GOT3 (cell line): ENCODE measurements around the gene GPC3.

Source experiments
- DNase-seq: peaks from one replicate; lab custom pipeline; 2025; ENCODE audit warnings: mixed read lengths; lab: John Stamatoyannopoulos, UW

The GPC3 gene

GRCh38 chrX:133884430-133885394 lies 100.7 kb downstream of the GPC3 start:
- DNase-seq = no peak

- no peak for DNase-seq
Measured at GRCh38 chrX:133881893-133882292, 103.5 kb downstream of the GPC3 start.

- no peak for DNase-seq
Measured at GRCh38 chrX:133881007-133881406, 104.4 kb downstream of the GPC3 start.

GRCh38 chrX:133880032-133880443 lies 105.4 kb downstream of the GPC3 start:
- DNase-seq = no peak

- no peak for DNase-seq
Measured at GRCh38 chrX:133878710-133879109, 106.7 kb downstream of the GPC3 start.

- DNase-seq = no peak
Measured at GRCh38 chrX:133876646-133877045, 108.7 kb downstream of the GPC3 start.

- DNase-seq = no peak
Measured at GRCh38 chrX:133869270-133869669, 116.1 kb downstream of the GPC3 start.

- no peak for DNase-seq
Measured at GRCh38 chrX:133868682-133869081, 116.7 kb downstream of the GPC3 start.

GRCh38 chrX:133868250-133868649 lies 117.1 kb downstream of the GPC3 start:
- no peak for DNase-seq

GRCh38 chrX:133865761-133866471 lies 119.5 kb downstream of the GPC3 start:
- DNase-seq = no peak

- no peak for DNase-seq
Measured at GRCh38 chrX:133864236-133864635, 121.2 kb downstream of the GPC3 start.

- no peak for DNase-seq
Measured at GRCh38 chrX:133859860-133860259, 125.5 kb downstream of the GPC3 start.

GRCh38 chrX:133859336-133859735 lies 126.1 kb downstream of the GPC3 start:
- no peak for DNase-seq

GRCh38 chrX:133857640-133858269 lies 127.6 kb downstream of the GPC3 start:
- no peak for DNase-seq

GRCh38 chrX:133856819-133857218 lies 128.6 kb downstream of the GPC3 start:
- no peak for DNase-seq

GRCh38 chrX:133854290-133854689 lies 131.1 kb downstream of the GPC3 start:
- DNase-seq = no peak

- no peak for DNase-seq
Measured at GRCh38 chrX:133852837-133853356, 132.5 kb downstream of the GPC3 start.

- no peak for DNase-seq
Measured at GRCh38 chrX:133852401-133852800, 133.0 kb downstream of the GPC3 start.

GRCh38 chrX:133850399-133850798 lies 135.0 kb downstream of the GPC3 start:
- no peak for DNase-seq

GRCh38 chrX:133849676-133850075 lies 135.7 kb downstream of the GPC3 start:
- DNase-seq = no peak

- DNase-seq = no peak
Measured at GRCh38 chrX:133847340-133847994, 137.9 kb downstream of the GPC3 start.

- DNase-seq = no peak
Measured at GRCh38 chrX:133846311-133846710, 139.1 kb downstream of the GPC3 start.
